C4-2B (cell line): ENCODE results near the gene SNAPC2.

Source experiments
- CTCF ChIP-seq: fragments of 450-650 bp; conservative IDR thresholded peaks from 2 replicates; pipeline ENCODE4 v1.5.1; 2017; ENCODE audit warnings: mild to moderate bottlenecking
- ZFX ChIP-seq: fragments of 450-650 bp; IDR thresholded peaks from 2 replicates; pipeline ENCODE4 v1.6.1; 2017

- TF ChIP-seq CTCF (no peak), ZFX (no peak)
Measured at GRCh38 chr19:7926727-7927604, 6.8 kb downstream of the SNAPC2 start.
